Testis (tissue), 3 donors: ENCODE measurements around the gene CELF6. TPM values are rescaled to one million over a fixed set of nuclear protein-coding genes. Genes with fewer than 3 reads are reported as not detected.

Experiments
- DNase-seq: peaks from one replicate; pipeline ENCODE4 v3.0.0-alpha.2; 2019
- H3K27ac ChIP-seq, 2 donors: fragments of 200-600 bp; sonication (generic); one replicate each; pipeline ENCODE4 v1.5.1; 2019
- H3K27me3 ChIP-seq: fragments of 200-600 bp; sonication (generic); one replicate; pipeline ENCODE4 v1.5.1; 2019
- H3K36me3 ChIP-seq: fragments of 200-600 bp; sonication (generic); one replicate; pipeline ENCODE4 v1.5.1; 2017; ENCODE audit warnings: low read depth; ENCODE audit errors: missing control alignments
- H3K4me1 ChIP-seq: fragments of 200-600 bp; sonication (generic); one replicate; pipeline ENCODE4 v1.5.1; 2019
- H3K4me3 ChIP-seq, 2 donors: fragments of 200-600 bp; sonication (generic); one replicate each; pipeline ENCODE4 v1.5.1; 2017 to 2019
- H3K9me3 ChIP-seq: fragments of 200-600 bp; sonication (generic); one replicate; pipeline ENCODE4 v1.5.1; 2017
- CTCF ChIP-seq, 3 experiments: fragments of 450-650 bp in 2 of 3; fragments of 200-600 bp in 1 of 3; sonication (generic) in 1 of 3; IDR thresholded peaks; one replicate each; pipeline ENCODE4 v1.5.1; 2016 to 2019; ENCODE audit warnings: antibody characterized with exemption in 3 of 3, mild to moderate bottlenecking in 2 of 3, moderate library complexity in 1 of 3
- POLR2A ChIP-seq: fragments of 450-650 bp; IDR thresholded peaks from one replicate; pipeline ENCODE4 v1.6.1; 2017; ENCODE audit warnings: antibody characterized with exemption, mild to moderate bottlenecking, moderate library complexity
- WGBS, 2 donors: methylation state at CpG; one replicate each; pipeline ENCODE4 v1.1.5; 2018; 5-methylcytosine and 5-hydroxymethylcytosine counted together
- intact Hi-C: fragments of 100-400 bp; cut with DNase I; formaldehyde crosslinking; loops from one replicate; pipeline ENCODE4 v1.15.1; 2023; ENCODE audit warnings: low total_unique reads
- polyA plus RNA-seq: library from polyadenylated mRNA; stranded (reverse); fragments of 350-450 nt; fragmentation: Illumina TruSeq; extraction: RNeasy Lipid Tissue Mini Kit (QIAGEN cat#74804); gene quantifications from one replicate; pipeline ENCODE4 v1.2.3, GENCODE V29; 2014; ENCODE audit warnings: low read depth, low replicate concordance; ENCODE audit not compliant: insufficient read depth
- total RNA-seq, 2 donors: library from RNA; depleted of rRNA; stranded (reverse); fragments of >200 nt; gene quantifications; one replicate each; pipeline ENCODE4 v1.2.3, GENCODE V29; 2016

The CELF6 gene
- total and polyA plus RNA-seq, 3 donors from 2014 or later, result 10.1 to 22.0 (median 19.2) TPM

GRCh38 chr15:72237853-72238224, 82.1 kb downstream of the CELF6 start:
- no peak for TF ChIP-seq CTCF (IDR thresholded peaks at IDR 0.05)
- no peak for TF ChIP-seq POLR2A
- no peak for DNase-seq

GRCh38 chr15:72237029-72237852, 82.7 kb downstream of the CELF6 start:
- H3K4me3 ChIP-seq, result no peak overlapping the region
- no peaks in the 10 kb centered on the region for H3K36me3 ChIP-seq
- DNase-seq, result no peak
- TF ChIP-seq CTCF (IDR thresholded peaks at IDR 0.05), result no peak
- TF ChIP-seq POLR2A, result no peak
- H3K9me3 ChIP-seq, result no peaks in the 10 kb centered on the region
- WGBS, 2 donors, result 54 to 64% methylated on average over 2 to 3 of the region's 3 CpGs
- intact Hi-C loops, result no loop called here
- H3K27me3 ChIP-seq, result no peaks in the 10 kb centered on the region
- peak overlapping the region in 1 of 2 donors; percentile 16 for H3K27ac ChIP-seq
- H3K4me1 ChIP-seq, result peaks cover 14% of the 10 kb centered on the region

More at GRCh38 chr15:72237853-72238224, 82.1 kb downstream of the CELF6 start:
- H3K27me3 ChIP-seq, result no peaks in the 10 kb centered on the region
- 94 to 100% methylated on average over 1 of the region's 1 CpG for WGBS, 2 donors
- H3K36me3 ChIP-seq, result no peaks in the 10 kb centered on the region
- peaks cover 8% of the 10 kb centered on the region for H3K4me1 ChIP-seq
- H3K27ac ChIP-seq, result no peak overlapping the region
- no peak overlapping the region for H3K4me3 ChIP-seq
- intact Hi-C loops, result no loop called here
- H3K9me3 ChIP-seq, result no peaks in the 10 kb centered on the region

- DNase-seq, result peak; percentile 65
- WGBS, 2 donors, result 62 to 93% methylated on average over 2 of the region's 2 CpGs
- H3K27ac ChIP-seq, result peak overlapping the region in 1 of 2 donors; percentile 16
- H3K9me3 ChIP-seq, result no peaks in the 10 kb centered on the region
- TF ChIP-seq CTCF (IDR thresholded peaks at IDR 0.05), result no peak
- TF ChIP-seq POLR2A, result no peak
- no peaks in the 10 kb centered on the region for H3K27me3 ChIP-seq
- intact Hi-C loops, result no loop called here
- no peak overlapping the region for H3K4me3 ChIP-seq
- H3K36me3 ChIP-seq, result no peaks in the 10 kb centered on the region
- peaks cover 17% of the 10 kb centered on the region for H3K4me1 ChIP-seq
These were observed 83.5 kb downstream of the CELF6 start for GRCh38 chr15:72236381-72237003.

GRCh38 chr15:72235298-72235697, 84.7 kb downstream of the CELF6 start:
- H3K27ac ChIP-seq, result no peak overlapping the region
- 88 to 98% methylated on average over 4 of the region's 4 CpGs for WGBS, 2 donors
- no peaks in the 10 kb centered on the region for H3K27me3 ChIP-seq
- TF ChIP-seq CTCF (IDR thresholded peaks at IDR 0.05), result no peak
- TF ChIP-seq POLR2A, result no peak
- no peaks in the 10 kb centered on the region for H3K36me3 ChIP-seq
- H3K9me3 ChIP-seq, result no peaks in the 10 kb centered on the region
- no peak for DNase-seq
- H3K4me1 ChIP-seq, result peaks cover 17% of the 10 kb centered on the region
- intact Hi-C loops, result no loop called here
- no peak overlapping the region for H3K4me3 ChIP-seq

Other genes with a start within 250 kb of the CELF6 start
- 100 to 1,000 TPM; 103 to 126 TPM for gene MYO9A, start 202.0 kb downstream of the CELF6 start, total RNA-seq
- gene MYO9A, start 202.0 kb downstream of the CELF6 start, polyA plus RNA-seq, result 68.9 TPM
- gene SENP8, start 201.8 kb downstream of the CELF6 start, total RNA-seq, result 10 to 100 TPM in 1 of 2 donors, 1 to 10 TPM in 1; 8.1 to 17.6 TPM
- 22.7 TPM for gene SENP8, start 201.8 kb downstream of the CELF6 start, polyA plus RNA-seq
- gene GRAMD2A, start 122.4 kb downstream of the CELF6 start, total RNA-seq, result 1 to 10 TPM in 1 of 2 donors, under 1 TPM in 1; 0.31 to 1.4 TPM
- 3.1 TPM for gene GRAMD2A, start 122.4 kb downstream of the CELF6 start, polyA plus RNA-seq
- gene PKM, start 89.0 kb downstream of the CELF6 start, total RNA-seq, result 100 to 1,000 TPM; 521 to 530 TPM
- gene PKM, start 89.0 kb downstream of the CELF6 start, polyA plus RNA-seq, result 602 TPM
- 100 to 1,000 TPM; 114 to 182 TPM for gene PARP6, start 47.6 kb downstream of the CELF6 start, total RNA-seq
- 190 TPM for gene PARP6, start 47.6 kb downstream of the CELF6 start, polyA plus RNA-seq
- 100 to 1,000 TPM; 110 to 188 TPM for gene HEXA, start 55.9 kb upstream of the CELF6 start, total RNA-seq
- 129 TPM for gene HEXA, start 55.9 kb upstream of the CELF6 start, polyA plus RNA-seq
- gene TMEM202, start 78.1 kb upstream of the CELF6 start, total RNA-seq, result 1 to 10 TPM; 3.5 to 6.3 TPM
- gene TMEM202, start 78.1 kb upstream of the CELF6 start, polyA plus RNA-seq, result 52.1 TPM
- gene ARIH1, start 154.2 kb upstream of the CELF6 start, total RNA-seq, result 100 to 1,000 TPM in 1 of 2 donors, 10 to 100 TPM in 1; 97.8 to 113 TPM
- 221 TPM for gene ARIH1, start 154.2 kb upstream of the CELF6 start, polyA plus RNA-seq